ENCODE data around the gene CXCR3.

DNA sequence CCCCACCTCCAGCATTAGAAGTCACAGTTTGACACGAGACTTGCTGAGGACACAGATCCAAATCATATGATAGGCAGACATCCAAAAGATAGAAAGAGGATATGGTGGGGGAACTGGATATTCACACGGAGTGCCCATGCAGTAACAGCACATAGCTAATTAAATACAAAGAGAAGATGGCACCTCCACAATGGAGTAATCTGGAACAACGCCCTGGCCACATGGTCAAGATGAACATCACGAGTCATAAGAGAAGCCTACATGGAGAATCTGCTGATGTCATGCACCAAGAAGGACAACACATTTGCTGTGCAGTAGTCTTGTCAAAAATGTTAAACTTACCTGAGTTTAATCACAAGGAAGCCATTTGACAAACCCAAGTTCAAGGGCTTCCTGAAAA, 39.0 kb upstream of the CXCR3 start:
- TF ChIP-seq CTCF (IDR thresholded peaks at IDR 0.05; ENCODE audit: low read depth, low read length): no peak
- TF ChIP-seq EZH2phosphoT487 (IDR thresholded peaks at IDR 0.05; ENCODE audit: low read depth): no peak

Data from OCI-LY3 (cell line).